ENCODE data around the gene IL20RA. TPM values are rescaled to one million over a fixed set of nuclear protein-coding genes. Genes with fewer than 3 reads are reported as not detected.

The IL20RA gene
- total RNA-seq, 1 donor from 2014 or later = 6.4 TPM

GRCh38 chr6:137046871-137047412 lies 2.2 kb upstream of the IL20RA start:
- no peak for DNase-seq (ENCODE audit: low read depth)

- DNase-seq (ENCODE audit: low read depth) = no peak
These were observed 541 bp upstream of the IL20RA start for GRCh38 chr6:137045222-137045789.

- peak; percentile 56 for DNase-seq (ENCODE audit: low read depth)
These were observed 927 bp downstream of the IL20RA start for GRCh38 chr6:137043710-137044365.

GRCh38 chr6:137040393-137040792 lies 4.4 kb downstream of the IL20RA start:
- DNase-seq (ENCODE audit: low read depth) = no peak

- DNase-seq (ENCODE audit: low read depth) = no peak
These were observed 5.8 kb downstream of the IL20RA start for GRCh38 chr6:137039010-137039409.

- DNase-seq (ENCODE audit: low read depth) = no peak
These were observed 8.0 kb downstream of the IL20RA start for GRCh38 chr6:137036566-137037300.

GRCh38 chr6:137033828-137034227 lies 10.9 kb downstream of the IL20RA start:
- DNase-seq (ENCODE audit: low read depth) = peak; percentile 92

GRCh38 chr6:137031122-137031521 lies 13.6 kb downstream of the IL20RA start:
- DNase-seq (ENCODE audit: low read depth) = no peak

GRCh38 chr6:137028912-137029311 lies 15.9 kb downstream of the IL20RA start:
- DNase-seq (ENCODE audit: low read depth) = no peak

- peak; percentile 84 for DNase-seq (ENCODE audit: low read depth)
These were observed 18.7 kb downstream of the IL20RA start for GRCh38 chr6:137025786-137026730.

GRCh38 chr6:137024237-137024990 lies 20.4 kb downstream of the IL20RA start:
- peak; percentile 63 for DNase-seq (ENCODE audit: low read depth)

- DNase-seq (ENCODE audit: low read depth) = no peak
These were observed 24.0 kb downstream of the IL20RA start for GRCh38 chr6:137020776-137021175.

GRCh38 chr6:137019476-137020272 lies 25.1 kb downstream of the IL20RA start:
- no peak for DNase-seq (ENCODE audit: low read depth)

- peak; percentile 55 for DNase-seq (ENCODE audit: low read depth)
These were observed 27.7 kb downstream of the IL20RA start for GRCh38 chr6:137017081-137017480.

- DNase-seq (ENCODE audit: low read depth) = peak; percentile 97
These were observed 28.4 kb downstream of the IL20RA start for GRCh38 chr6:137016356-137016755.

GRCh38 chr6:137015943-137016342 lies 28.8 kb downstream of the IL20RA start:
- DNase-seq (ENCODE audit: low read depth) = no peak

- DNase-seq (ENCODE audit: low read depth) = peak; percentile 82
These were observed 30.8 kb downstream of the IL20RA start for GRCh38 chr6:137013738-137014602.

- peak; percentile 74 for DNase-seq (ENCODE audit: low read depth)
These were observed 31.7 kb downstream of the IL20RA start for GRCh38 chr6:137013031-137013430.

Measured in myocyte (in vitro differentiated cells).